ENCODE measurements around the gene KIF1C. TPM values are rescaled to one million over a fixed set of nuclear protein-coding genes. Genes with fewer than 3 reads are reported as not detected.

The KIF1C gene
- total RNA-seq, 2 experiments from 2014 or later, result 20.6 to 53.7 TPM

- TF ChIP-seq EZH2phosphoT487 (IDR thresholded peaks at IDR 0.05; ENCODE audit: borderline replicate concordance, low read depth, low read length), result no peak
- peak; percentile 37 for TF ChIP-seq CTCF (conservative IDR thresholded peaks at IDR 0.05; ENCODE audit: low read length)
- POLR2A ChIA-PET, result no interaction called here
- Histone ChIP-seq H3K4me1 (ENCODE audit: insufficient read depth, low read length, poor library complexity, severe bottlenecking) (peaks cover 38% of the 10 kb centered on the region), H3K4me3 (ENCODE audit: low read depth, low read length, poor library complexity, severe bottlenecking) (no peak overlapping the region), H3K4me2 (ENCODE audit: low read length) (no peak overlapping the region), H4K20me1 (ENCODE audit: insufficient read depth, low read length) (no peaks in the 10 kb centered on the region), H3K9me3 (ENCODE audit: low read length) (no peaks in the 10 kb centered on the region), H2AFZ (ENCODE audit: low read length) (no peak overlapping the region), H3K36me3 (ENCODE audit: insufficient read depth, low read length) (no peaks in the 10 kb centered on the region), H3K27ac (ENCODE audit: low read depth, low read length, poor library complexity, severe bottlenecking) (no peak overlapping the region), H3K79me2 (ENCODE audit: insufficient read depth, low read depth, low read length) (no peaks in the 10 kb centered on the region), H3K9me2 (ENCODE audit: insufficient read depth, low read length) (no peaks in the 10 kb centered on the region)
- CTCF ChIA-PET (ENCODE audit: unreplicated experiment), result no interaction called here
- intact Hi-C loops (cut with micrococcal nuclease; ENCODE audit: unreplicated experiment), result loop anchor here (5.0 kb wide), 1 partner anchor 46 kb away; the partner anchor contains the start of gene CAMTA2
- DNase-seq (ENCODE audit: low spot score), result no peak
- no TSS peak for BruUV-seq (replicated peaks)
Observed at GRCh38 chr17:5033352-5034015, 35.7 kb downstream of the KIF1C start.

- H2AFZ ChIP-seq (ENCODE audit: low read length), result no peak overlapping the region
- CTCF ChIA-PET (ENCODE audit: unreplicated experiment), result interaction anchor here (0.6 kb wide), 1 partner anchor 28 kb away, joined by 3 read pairs; no protein-coding TSS in a partner anchor
- H3K9me3 ChIP-seq (ENCODE audit: low read length), result no peaks in the 10 kb centered on the region
- intact Hi-C loops (cut with micrococcal nuclease; ENCODE audit: unreplicated experiment), result loop anchor here (5.0 kb wide), 1 partner anchor 47 kb away; the partner anchor contains the start of gene CAMTA2
- H3K27ac ChIP-seq (ENCODE audit: low read depth, low read length, poor library complexity, severe bottlenecking), result no peak overlapping the region
- H4K20me1 ChIP-seq (ENCODE audit: insufficient read depth, low read length), result no peaks in the 10 kb centered on the region
- H3K9me2 ChIP-seq (ENCODE audit: insufficient read depth, low read length), result no peaks in the 10 kb centered on the region
- no TSS peak for BruUV-seq (replicated peaks)
- H3K36me3 ChIP-seq (ENCODE audit: insufficient read depth, low read length), result no peaks in the 10 kb centered on the region
- no peak overlapping the region for H3K4me2 ChIP-seq (ENCODE audit: low read length)
- no peaks in the 10 kb centered on the region for H3K79me2 ChIP-seq (ENCODE audit: insufficient read depth, low read depth, low read length)
- POLR2A ChIA-PET, result interaction anchor here (0.6 kb wide), 2 partner anchors 17 to 179 kb away, joined by 3 read pairs; no protein-coding TSS in a partner anchor
- TF ChIP-seq CTCF (conservative IDR thresholded peaks at IDR 0.05; ENCODE audit: low read length) (no peak), EZH2phosphoT487 (IDR thresholded peaks at IDR 0.05; ENCODE audit: borderline replicate concordance, low read depth, low read length) (no peak)
- H3K4me1 ChIP-seq (ENCODE audit: insufficient read depth, low read length, poor library complexity, severe bottlenecking), result peaks cover 38% of the 10 kb centered on the region
- no peak overlapping the region for H3K4me3 ChIP-seq (ENCODE audit: low read depth, low read length, poor library complexity, severe bottlenecking)
- no peak for DNase-seq (ENCODE audit: low spot score)
Observed at GRCh38 chr17:5034063-5034462, 36.3 kb downstream of the KIF1C start.

- BruUV-seq (replicated peaks), result no TSS peak
- no peak overlapping the region for H2AFZ ChIP-seq (ENCODE audit: low read length)
- no peaks in the 10 kb centered on the region for H3K79me2 ChIP-seq (ENCODE audit: insufficient read depth, low read depth, low read length)
- H3K9me2 ChIP-seq (ENCODE audit: insufficient read depth, low read length), result no peaks in the 10 kb centered on the region
- no peaks in the 10 kb centered on the region for H4K20me1 ChIP-seq (ENCODE audit: insufficient read depth, low read length)
- no peaks in the 10 kb centered on the region for H3K9me3 ChIP-seq (ENCODE audit: low read length)
- no peak for TF ChIP-seq CTCF (conservative IDR thresholded peaks at IDR 0.05; ENCODE audit: low read length)
- intact Hi-C loops (cut with micrococcal nuclease; ENCODE audit: unreplicated experiment), result loop anchor here (5.0 kb wide), 1 partner anchor 47 kb away; the partner anchor contains the start of gene CAMTA2
- H3K27ac ChIP-seq (ENCODE audit: low read depth, low read length, poor library complexity, severe bottlenecking), result no peak overlapping the region
- DNase-seq (ENCODE audit: low spot score), result no peak
- no peak overlapping the region for H3K4me3 ChIP-seq (ENCODE audit: low read depth, low read length, poor library complexity, severe bottlenecking)
- ChIA-PET POLR2A (interaction anchor here (0.6 to 0.8 kb wide), 3 partner anchors 11 to 178 kb away, joined by 3 read pairs; no protein-coding TSS in a partner anchor), CTCF (ENCODE audit: unreplicated experiment) (interaction anchor here (0.6 kb wide), 1 partner anchor 27 kb away, joined by 3 read pairs; no protein-coding TSS in a partner anchor)
- peaks cover 38% of the 10 kb centered on the region for H3K4me1 ChIP-seq (ENCODE audit: insufficient read depth, low read length, poor library complexity, severe bottlenecking)
- peak overlapping the region; percentile 59; the same call in 1 of the 2 replicates for H3K4me2 ChIP-seq (ENCODE audit: low read length)
- H3K36me3 ChIP-seq (ENCODE audit: insufficient read depth, low read length), result no peaks in the 10 kb centered on the region
Observed at GRCh38 chr17:5034651-5035050, 36.9 kb downstream of the KIF1C start.

Data from OCI-LY7 (cell line).